Activated T-cell treated with anti-CD3 and anti-CD28 coated beads, Interleukin-2, amount 50 U/mL, for 48 hours (primary cell): ENCODE measurements around the gene PRR7.

Source experiments
- DNase-seq, 2 experiments: peaks; one replicate each; pipeline ENCODE4 v3.0.0-alpha.2; 2020

The PRR7 gene

GRCh38 chr5:177437623-177438022, 9.0 kb upstream of the PRR7 start:
- no peak for DNase-seq

- peak in 1 of 2 experiments; percentile 25 for DNase-seq
Observed at GRCh38 chr5:177438468-177438867, 8.1 kb upstream of the PRR7 start.

- no peak for DNase-seq
Observed at GRCh38 chr5:177439518-177440053, 7.0 kb upstream of the PRR7 start.

GRCh38 chr5:177440211-177440989, 6.2 kb upstream of the PRR7 start:
- DNase-seq: peak in 1 of 2 experiments; percentile 65

GRCh38 chr5:177440990-177441780, 5.4 kb upstream of the PRR7 start:
- no peak for DNase-seq

- peak in 1 of 2 experiments; percentile 26 for DNase-seq
Observed at GRCh38 chr5:177442066-177442826, 4.4 kb upstream of the PRR7 start.

GRCh38 chr5:177443144-177443983, 3.2 kb upstream of the PRR7 start:
- DNase-seq: no peak

- peak in 1 of 2 experiments; percentile 55 for DNase-seq
Observed at GRCh38 chr5:177444106-177445051, 2.2 kb upstream of the PRR7 start.

GRCh38 chr5:177445052-177445916, 1.3 kb upstream of the PRR7 start:
- DNase-seq: peak in 1 of 2 experiments; percentile 50

- no peak for DNase-seq
Observed at GRCh38 chr5:177445917-177446199, 756 bp upstream of the PRR7 start.

- DNase-seq: peak; percentile 71 to 79
Observed at GRCh38 chr5:177447066-177447610, 524 bp downstream of the PRR7 start.

GRCh38 chr5:177447611-177448243, 1.1 kb downstream of the PRR7 start:
- peak in 1 of 2 experiments; percentile 63 for DNase-seq

GRCh38 chr5:177448244-177448950, 1.8 kb downstream of the PRR7 start:
- peak in 1 of 2 experiments; percentile 28 for DNase-seq

GRCh38 chr5:177449140-177450061, 2.8 kb downstream of the PRR7 start:
- DNase-seq: peak in 1 of 2 experiments; percentile 35

GRCh38 chr5:177450667-177451424, 4.2 kb downstream of the PRR7 start:
- DNase-seq: no peak
